IPS-18a (cell line): Measurements from ENCODE around the gene ANKFN1.

Experiments
- H3K27ac ChIP-seq: one replicate; pipeline ENCODE4 v1.5.1; 2013; ENCODE audit warnings: low read length
- H3K27me3 ChIP-seq: one replicate; pipeline ENCODE4 v1.6.1; 2013; ENCODE audit warnings: mild to moderate bottlenecking, low read length; ENCODE audit not compliant: control insufficient read depth, insufficient read depth
- H3K36me3 ChIP-seq: one replicate; pipeline ENCODE4 v1.6.1; 2013; ENCODE audit warnings: low read depth, low read length; ENCODE audit not compliant: control insufficient read depth
- H3K4me1 ChIP-seq: one replicate; pipeline ENCODE4 v1.6.1; 2013; ENCODE audit warnings: low read depth, low read length; ENCODE audit not compliant: control insufficient read depth
- H3K4me3 ChIP-seq: one replicate; pipeline ENCODE4 v1.5.1; 2013; ENCODE audit warnings: low read length
- H3K9ac ChIP-seq: one replicate; pipeline ENCODE4 v1.6.1; 2013; ENCODE audit warnings: mild to moderate bottlenecking, low read length, moderate library complexity
- H3K9me3 ChIP-seq: one replicate; pipeline ENCODE4 v1.6.1; 2013; ENCODE audit warnings: low read depth, low read length; ENCODE audit not compliant: control insufficient read depth

ANKFN1 gene

DNA sequence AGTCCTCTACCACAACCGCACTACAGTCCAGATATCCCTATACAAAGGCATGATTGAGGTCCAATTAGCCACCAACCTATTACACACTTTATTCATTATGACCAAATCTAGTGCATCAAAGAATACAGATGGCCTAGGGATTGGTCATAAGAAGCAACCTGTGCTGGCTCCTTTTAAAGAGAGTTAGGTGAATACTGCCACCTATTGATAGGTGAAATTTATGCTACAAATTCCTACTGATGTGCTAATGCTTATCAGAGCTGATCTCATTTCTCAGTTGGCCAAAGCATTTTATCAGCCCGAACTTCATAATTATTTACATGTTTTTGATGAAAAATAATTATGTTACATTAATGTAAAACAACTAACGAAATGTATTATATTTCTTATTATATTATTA lies 166.3 kb downstream of the ANKFN1 start:
- Histone ChIP-seq H3K4me3 (no peak overlapping the region), H3K4me1 (peaks cover 26% of the 10 kb centered on the region), H3K27ac (no peak overlapping the region), H3K9me3 (no peaks in the 10 kb centered on the region), H3K36me3 (no peaks in the 10 kb centered on the region), H3K9ac (no peak overlapping the region), H3K27me3 (no peaks in the 10 kb centered on the region)

DNA sequence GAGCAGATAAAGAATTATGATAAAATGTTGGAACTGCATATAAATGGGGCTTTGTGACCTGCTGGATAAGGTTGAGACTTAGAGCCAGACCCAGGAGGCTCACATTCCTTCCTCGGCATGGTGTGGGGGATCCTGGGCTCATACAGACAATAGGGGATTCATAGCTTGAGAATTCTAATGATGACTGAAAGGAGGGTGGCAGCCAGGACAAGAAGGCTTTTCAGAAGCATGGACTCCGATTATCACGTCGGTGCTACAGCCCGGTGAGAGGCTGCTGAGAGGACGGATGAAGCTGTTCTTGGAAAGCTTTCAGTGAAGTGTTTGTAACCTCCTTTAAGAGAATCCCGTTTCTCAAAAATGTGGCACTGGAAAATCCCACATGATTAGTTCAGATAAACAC lies 167.2 kb downstream of the ANKFN1 start:
- H3K27ac ChIP-seq, result no peak overlapping the region
- H3K27me3 ChIP-seq, result no peaks in the 10 kb centered on the region
- no peak overlapping the region for H3K9ac ChIP-seq
- peaks cover 26% of the 10 kb centered on the region for H3K4me1 ChIP-seq
- H3K9me3 ChIP-seq, result no peaks in the 10 kb centered on the region
- H3K36me3 ChIP-seq, result no peaks in the 10 kb centered on the region
- peak overlapping the region; percentile 31 for H3K4me3 ChIP-seq

DNA sequence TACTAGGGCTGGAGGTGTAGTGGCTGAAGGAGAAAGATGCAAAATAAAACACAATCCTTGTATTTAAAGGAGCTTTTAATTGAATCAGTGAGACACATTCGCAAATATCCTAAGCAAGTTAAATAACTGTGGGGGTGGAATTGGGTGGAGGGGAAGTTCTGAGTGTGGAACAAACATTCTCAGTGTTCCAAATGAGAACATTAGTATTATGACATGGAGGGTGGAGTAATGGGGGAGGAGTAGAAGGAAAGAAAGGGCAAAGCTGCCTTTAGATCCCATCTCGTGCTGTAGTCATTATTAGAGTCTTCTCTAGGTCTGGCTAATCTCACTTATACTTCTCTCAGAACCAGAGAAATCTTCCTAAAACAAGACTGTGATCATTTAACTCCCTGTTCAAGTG lies 169.7 kb downstream of the ANKFN1 start:
- H3K27me3 ChIP-seq, result no peaks in the 10 kb centered on the region
- no peak overlapping the region for H3K9ac ChIP-seq
- H3K4me1 ChIP-seq, result peaks cover 19% of the 10 kb centered on the region

DNA sequence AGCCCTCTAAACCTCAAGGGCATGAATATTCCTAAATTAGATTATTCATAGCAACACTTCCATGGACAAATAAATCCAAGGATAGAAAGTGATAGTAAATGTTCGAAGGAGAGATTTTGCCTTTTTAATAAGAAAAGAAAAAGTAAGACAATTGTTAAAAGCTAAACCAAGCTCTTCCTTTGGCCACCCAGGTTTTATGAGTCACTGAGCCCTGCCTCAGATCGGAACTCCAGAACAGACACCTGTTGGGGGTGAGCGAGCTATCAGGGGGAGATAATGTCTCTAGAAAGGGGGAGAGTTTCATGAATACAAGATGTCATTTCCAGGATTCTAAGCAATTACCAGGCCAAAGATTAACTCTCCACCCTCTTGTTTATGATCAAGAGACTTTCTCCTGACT lies 171.4 kb downstream of the ANKFN1 start:
- H3K9me3 ChIP-seq, result no peaks in the 10 kb centered on the region
- H3K27ac ChIP-seq, result no peak overlapping the region
- H3K4me3 ChIP-seq, result no peak overlapping the region
- H3K36me3 ChIP-seq, result no peaks in the 10 kb centered on the region
- no peaks in the 10 kb centered on the region for H3K27me3 ChIP-seq
- H3K9ac ChIP-seq, result no peak overlapping the region
- peaks cover 19% of the 10 kb centered on the region for H3K4me1 ChIP-seq

More for the DNA sequence above, 169.7 kb downstream of the ANKFN1 start:
- no peak overlapping the region for H3K27ac ChIP-seq
- H3K9me3 ChIP-seq, result no peaks in the 10 kb centered on the region
- H3K36me3 ChIP-seq, result no peaks in the 10 kb centered on the region
- no peak overlapping the region for H3K4me3 ChIP-seq

DNA sequence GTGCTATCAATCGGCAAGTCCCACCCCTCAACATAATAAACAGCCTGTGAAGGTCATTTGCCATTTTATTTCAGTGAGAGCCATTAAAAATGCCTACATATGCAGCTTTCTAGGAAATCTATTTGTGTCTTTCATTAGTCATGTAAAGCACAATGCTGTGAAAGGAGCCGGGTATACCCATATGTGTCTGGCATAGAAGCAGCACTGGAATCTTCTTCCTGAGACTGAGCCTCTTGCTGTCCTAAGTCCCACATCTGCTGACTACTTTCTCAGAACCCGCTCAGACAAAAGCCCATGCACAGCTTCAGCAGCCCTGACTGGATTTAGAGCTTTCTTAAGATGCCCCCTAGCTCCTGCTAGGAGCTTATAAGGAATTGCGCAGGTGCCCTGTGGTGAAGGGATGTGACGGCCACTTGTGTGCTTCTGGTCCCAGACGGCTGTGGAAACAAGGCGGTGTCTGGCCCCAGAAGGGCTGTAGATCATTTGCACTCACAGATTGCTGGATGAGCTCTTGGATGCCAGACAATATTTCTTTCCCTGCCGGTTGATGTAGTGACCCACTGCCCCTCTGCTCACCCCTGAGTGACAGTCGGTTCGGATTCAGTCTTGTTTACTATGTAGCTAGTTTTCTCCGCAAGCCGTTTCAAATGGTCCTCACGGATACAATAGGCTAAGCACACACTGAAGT lies 172.2 kb downstream of the ANKFN1 start:
- Histone ChIP-seq H3K9me3 (no peaks in the 10 kb centered on the region), H3K27me3 (no peaks in the 10 kb centered on the region), H3K4me3 (no peak overlapping the region), H3K9ac (no peak overlapping the region), H3K27ac (no peak overlapping the region), H3K36me3 (no peaks in the 10 kb centered on the region), H3K4me1 (peaks cover 13% of the 10 kb centered on the region)

DNA sequence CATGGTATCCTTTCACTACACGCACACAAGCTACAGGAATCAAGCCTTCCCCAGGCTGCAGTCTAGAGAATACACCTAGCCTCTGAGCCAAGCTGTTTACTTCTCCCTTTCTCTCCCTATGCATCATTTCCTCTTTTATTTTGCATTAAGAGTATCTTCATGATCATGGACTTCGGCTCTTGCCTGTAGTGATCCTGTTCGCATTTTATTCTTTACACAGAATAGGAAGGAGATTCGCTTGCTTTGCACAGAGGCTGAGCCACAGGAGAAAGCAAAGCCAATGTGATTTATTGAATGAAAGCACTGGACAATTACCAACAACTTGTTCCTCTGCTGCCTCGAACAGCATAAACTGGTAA lies 172.7 kb downstream of the ANKFN1 start:
- H3K36me3 ChIP-seq, result no peaks in the 10 kb centered on the region
- H3K4me1 ChIP-seq, result peaks cover 8% of the 10 kb centered on the region
- H3K9me3 ChIP-seq, result no peaks in the 10 kb centered on the region
- no peak overlapping the region for H3K9ac ChIP-seq
- H3K27ac ChIP-seq, result no peak overlapping the region
- no peaks in the 10 kb centered on the region for H3K27me3 ChIP-seq
- H3K4me3 ChIP-seq, result no peak overlapping the region

DNA sequence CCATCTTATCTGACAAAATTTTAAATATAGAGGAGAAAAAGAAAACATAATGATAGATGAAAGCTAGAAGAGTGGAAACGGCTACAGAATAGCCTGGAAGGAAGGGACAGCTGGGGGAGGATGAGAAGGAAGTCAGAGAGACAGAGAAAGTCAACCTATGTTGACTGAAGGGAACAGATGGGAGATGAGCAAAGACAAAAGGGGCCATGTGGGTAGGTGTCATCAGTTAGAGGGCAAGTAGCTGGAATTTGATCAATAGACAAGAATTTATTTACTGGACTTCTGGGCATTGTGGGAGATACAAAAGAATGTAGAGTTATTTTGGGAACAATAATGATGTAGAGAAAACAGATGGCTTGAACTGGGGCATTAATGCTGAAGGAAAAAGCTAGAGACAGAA lies 194.4 kb downstream of the ANKFN1 start:
- Histone ChIP-seq H3K36me3 (no peaks in the 10 kb centered on the region), H3K9ac (no peak overlapping the region), H3K4me3 (no peak overlapping the region), H3K4me1 (no peaks in the 10 kb centered on the region), H3K27ac (no peak overlapping the region), H3K9me3 (no peaks in the 10 kb centered on the region), H3K27me3 (no peaks in the 10 kb centered on the region)

DNA sequence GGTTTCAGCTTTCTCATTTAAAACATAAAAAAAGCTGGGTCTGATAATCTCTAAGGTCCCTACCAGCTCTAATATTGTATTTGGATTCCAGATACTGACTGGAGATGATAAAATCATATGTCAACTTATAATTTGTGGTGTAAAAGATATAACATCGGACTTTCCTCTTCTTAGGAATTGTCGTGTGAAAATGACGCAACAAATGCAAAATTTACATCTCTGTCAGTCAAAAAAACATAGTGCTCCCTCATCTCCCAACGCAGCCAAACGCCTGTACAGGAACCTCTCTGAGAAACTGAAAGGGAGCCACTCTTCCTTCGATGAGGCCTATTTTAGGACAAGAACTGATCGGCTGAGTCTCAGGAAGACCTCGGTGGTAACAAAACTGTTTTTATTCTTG lies 197.3 kb downstream of the ANKFN1 start:
- no peak overlapping the region for H3K9ac ChIP-seq
- no peaks in the 10 kb centered on the region for H3K9me3 ChIP-seq
- no peaks in the 10 kb centered on the region for H3K36me3 ChIP-seq
- no peak overlapping the region for H3K4me3 ChIP-seq
- no peaks in the 10 kb centered on the region for H3K27me3 ChIP-seq
- no peak overlapping the region for H3K27ac ChIP-seq
- no peaks in the 10 kb centered on the region for H3K4me1 ChIP-seq

DNA sequence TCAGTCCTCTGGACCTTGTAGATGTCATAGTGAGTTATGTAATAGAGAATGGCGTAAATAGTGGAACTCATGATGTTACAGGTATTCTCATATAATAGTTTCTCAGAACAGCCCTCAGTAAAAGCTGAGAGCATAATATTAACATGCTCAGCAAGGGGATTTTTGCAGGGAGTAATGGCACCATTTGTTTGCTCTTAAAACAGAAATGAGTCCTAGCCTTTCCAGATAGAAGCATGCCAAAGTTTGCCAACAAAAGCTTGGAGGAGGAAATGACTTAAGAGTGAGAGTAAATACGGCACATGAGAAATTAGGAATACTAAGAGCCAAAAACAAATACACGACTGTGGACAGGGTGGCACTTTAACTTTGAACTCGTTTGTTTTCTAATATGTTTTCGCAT lies 198.4 kb downstream of the ANKFN1 start:
- H3K36me3 ChIP-seq, result no peaks in the 10 kb centered on the region
- H3K27me3 ChIP-seq, result no peaks in the 10 kb centered on the region
- no peak overlapping the region for H3K9ac ChIP-seq
- no peak overlapping the region for H3K27ac ChIP-seq
- no peaks in the 10 kb centered on the region for H3K4me1 ChIP-seq
- H3K4me3 ChIP-seq, result no peak overlapping the region
- H3K9me3 ChIP-seq, result no peaks in the 10 kb centered on the region

DNA sequence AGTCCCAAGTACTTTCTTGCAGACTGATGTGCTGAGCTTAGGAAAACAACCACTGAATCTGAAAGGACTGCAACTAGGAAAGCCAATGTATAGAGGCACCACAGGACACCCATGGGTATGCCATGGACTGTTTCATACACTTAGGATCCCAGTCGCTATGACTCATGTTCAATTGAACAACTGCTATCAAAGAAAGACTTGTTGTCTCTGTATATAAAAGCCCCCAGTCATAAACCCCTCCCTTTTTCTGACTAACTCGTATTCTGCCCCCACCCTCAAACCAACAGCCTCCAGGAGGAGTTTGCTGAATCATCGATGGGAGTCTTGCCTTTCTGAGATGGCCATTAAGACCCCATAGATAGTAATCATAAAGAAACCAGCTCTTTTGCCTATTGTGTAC lies 205.4 kb downstream of the ANKFN1 start:
- no peak overlapping the region for H3K27ac ChIP-seq
- H3K9me3 ChIP-seq, result no peaks in the 10 kb centered on the region
- no peaks in the 10 kb centered on the region for H3K4me1 ChIP-seq
- no peak overlapping the region for H3K4me3 ChIP-seq
- H3K27me3 ChIP-seq, result no peaks in the 10 kb centered on the region
- no peak overlapping the region for H3K9ac ChIP-seq
- no peaks in the 10 kb centered on the region for H3K36me3 ChIP-seq

DNA sequence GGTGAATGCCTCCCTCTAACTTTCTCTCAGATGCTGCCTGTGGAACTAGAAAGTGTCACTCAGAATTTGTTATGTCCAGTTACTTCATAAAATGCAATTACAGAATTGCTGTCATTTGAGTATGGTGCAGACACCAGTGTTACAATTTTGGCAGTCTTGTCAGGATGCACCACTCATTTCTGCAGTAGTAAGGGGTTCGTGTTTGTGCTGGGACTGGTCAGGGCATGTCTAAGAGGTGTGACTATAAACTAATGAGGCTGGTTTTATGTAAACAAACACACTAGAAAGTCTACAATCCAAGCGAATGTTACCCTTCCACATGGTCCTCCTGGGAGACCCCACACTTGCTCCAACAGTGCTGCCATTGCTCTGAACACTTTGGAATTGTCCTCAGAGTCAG lies 206.2 kb downstream of the ANKFN1 start:
- H3K4me1 ChIP-seq, result no peaks in the 10 kb centered on the region
- H3K9ac ChIP-seq, result no peak overlapping the region
- no peaks in the 10 kb centered on the region for H3K9me3 ChIP-seq
- H3K27ac ChIP-seq, result no peak overlapping the region
- no peak overlapping the region for H3K4me3 ChIP-seq
- no peaks in the 10 kb centered on the region for H3K27me3 ChIP-seq
- H3K36me3 ChIP-seq, result no peaks in the 10 kb centered on the region

DNA sequence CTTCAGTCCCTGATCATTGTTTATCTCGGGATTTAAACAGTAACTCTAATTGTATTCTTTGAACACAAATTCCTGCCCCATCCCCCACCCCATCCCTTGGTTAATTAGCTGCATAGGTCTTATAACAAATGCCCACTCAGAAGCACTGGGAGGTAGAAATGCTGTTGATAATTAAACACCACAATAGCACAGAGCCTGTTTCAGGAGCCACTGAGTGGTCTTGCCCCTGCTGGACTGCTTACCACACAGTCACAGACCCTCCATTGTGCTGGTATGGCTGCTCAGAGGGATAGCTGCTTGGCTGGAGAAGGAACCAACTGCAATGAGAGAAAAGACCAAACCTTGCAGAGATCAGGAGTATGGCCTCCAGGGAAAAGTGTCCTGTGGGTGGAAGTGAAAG lies 214.1 kb downstream of the ANKFN1 start:
- H3K27ac ChIP-seq, result no peak overlapping the region
- H3K4me1 ChIP-seq, result no peaks in the 10 kb centered on the region
- no peaks in the 10 kb centered on the region for H3K36me3 ChIP-seq
- no peaks in the 10 kb centered on the region for H3K27me3 ChIP-seq
- no peak overlapping the region for H3K9ac ChIP-seq
- no peak overlapping the region for H3K4me3 ChIP-seq
- no peaks in the 10 kb centered on the region for H3K9me3 ChIP-seq
